ENCODE data around the gene MAPKAP1. TPM values are rescaled to one million over a fixed set of nuclear protein-coding genes. Genes with fewer than 3 reads are reported as not detected.

The MAPKAP1 gene
- total and polyA plus RNA-seq, 2 experiments from 2014 or later, result 68.5 to 74.5 TPM

- H3K79me2 ChIP-seq (ENCODE audit: insufficient read depth), result peaks cover 11% of the 10 kb centered on the region; the same call in 1 of the 2 replicates
- no peak overlapping the region for H3K9ac ChIP-seq
- no peak overlapping the region for H2AFZ ChIP-seq
- TF ChIP-seq EZH2 (IDR thresholded peaks at IDR 0.05; ENCODE audit: insufficient read depth, poor library complexity, severe bottlenecking) (no peak), EZH2phosphoT487 (IDR thresholded peaks at IDR 0.05; ENCODE audit: insufficient read depth, low read depth) (no peak)
- no peak overlapping the region for H3K27ac ChIP-seq
- H3F3A ChIP-seq (ENCODE audit: insufficient read depth), result no peaks in the 10 kb centered on the region; the same call in 1 of the 2 replicates
- DNase-seq, result no peak
- peaks cover 16% of the 10 kb centered on the region for H3K4me1 ChIP-seq (ENCODE audit: insufficient read depth)
- WGBS, 2 experiments (ENCODE audit: low coverage in 1 of 2, low lambda C conversion rate in 2 of 2, missing lambda C conversion rate in 2 of 2), result 97 to 99% methylated on average over 5 of the region's 5 CpGs
- no peaks in the 10 kb centered on the region for H4K20me1 ChIP-seq (ENCODE audit: insufficient read depth)
- no peaks in the 10 kb centered on the region for H3K27me3 ChIP-seq (replicated peaks; ENCODE audit: insufficient read depth)
- no peak overlapping the region for H3K4me2 ChIP-seq (ENCODE audit: unreplicated experiment)
- H3K36me3 ChIP-seq (ENCODE audit: low read depth), result no peaks in the 10 kb centered on the region
- H3K9me3 ChIP-seq (ENCODE audit: low read depth), result no peaks in the 10 kb centered on the region
- in situ Hi-C loops (cut with MboI), result no loop called here
- no peaks in the 10 kb centered on the region for H3K9me2 ChIP-seq (ENCODE audit: insufficient read depth)
- H3K4me3 ChIP-seq, result no peak overlapping the region
Observed at GRCh38 chr9:125477089-125477544, 229.9 kb downstream of the MAPKAP1 start.

- Histone ChIP-seq H3K36me3 (ENCODE audit: low read depth) (no peaks in the 10 kb centered on the region), H3F3A (ENCODE audit: insufficient read depth) (no peaks in the 10 kb centered on the region; the same call in 1 of the 2 replicates), H3K9ac (no peak overlapping the region), H3K4me1 (ENCODE audit: insufficient read depth) (peaks cover 16% of the 10 kb centered on the region), H4K20me1 (ENCODE audit: insufficient read depth) (no peaks in the 10 kb centered on the region), H3K27me3 (replicated peaks; ENCODE audit: insufficient read depth) (no peaks in the 10 kb centered on the region), H3K79me2 (ENCODE audit: insufficient read depth) (peaks cover 11% of the 10 kb centered on the region; the same call in 1 of the 2 replicates), H3K27ac (no peak overlapping the region), H3K9me3 (ENCODE audit: low read depth) (no peaks in the 10 kb centered on the region), H3K9me2 (ENCODE audit: insufficient read depth) (no peaks in the 10 kb centered on the region), H3K4me2 (ENCODE audit: unreplicated experiment) (no peak overlapping the region), H3K4me3 (no peak overlapping the region), H2AFZ (no peak overlapping the region)
- TF ChIP-seq EZH2phosphoT487 (IDR thresholded peaks at IDR 0.05; ENCODE audit: insufficient read depth, low read depth) (no peak), EZH2 (IDR thresholded peaks at IDR 0.05; ENCODE audit: insufficient read depth, poor library complexity, severe bottlenecking) (no peak)
- in situ Hi-C loops (cut with MboI), result no loop called here
- no peak for DNase-seq
- WGBS, 2 experiments (ENCODE audit: low coverage in 1 of 2, low lambda C conversion rate in 2 of 2, missing lambda C conversion rate in 2 of 2), result 98 to 99% methylated on average over 6 of the region's 6 CpGs
Observed at GRCh38 chr9:125476645-125477044, 230.4 kb downstream of the MAPKAP1 start.

GRCh38 chr9:125475385-125475784, 231.6 kb downstream of the MAPKAP1 start:
- no peak for DNase-seq
- in situ Hi-C loops (cut with MboI), result no loop called here

GRCh38 chr9:125472926-125473701, 233.9 kb downstream of the MAPKAP1 start:
- H3K4me2 ChIP-seq (ENCODE audit: unreplicated experiment), result peak overlapping the region; percentile 8
- H2AFZ ChIP-seq, result no peak overlapping the region
- H3K4me3 ChIP-seq, result 0 out of 2 replicates have a peak overlapping the region, but pooled peaks have one; percentile 10
- no peaks in the 10 kb centered on the region for H3K9me2 ChIP-seq (ENCODE audit: insufficient read depth)
- peak; percentile 53 for DNase-seq
- H4K20me1 ChIP-seq (ENCODE audit: insufficient read depth), result no peaks in the 10 kb centered on the region
- H3K27ac ChIP-seq, result no peak overlapping the region
- no peak for TF ChIP-seq EZH2 (IDR thresholded peaks at IDR 0.05; ENCODE audit: insufficient read depth, poor library complexity, severe bottlenecking)
- no peak for TF ChIP-seq EZH2phosphoT487 (IDR thresholded peaks at IDR 0.05; ENCODE audit: insufficient read depth, low read depth)
- H3K4me1 ChIP-seq (ENCODE audit: insufficient read depth), result peaks cover 23% of the 10 kb centered on the region
- no peaks in the 10 kb centered on the region for H3K9me3 ChIP-seq (ENCODE audit: low read depth)
- 39 to 41% methylated on average over 11 of the region's 11 CpGs for WGBS, 2 experiments (ENCODE audit: low coverage in 1 of 2, low lambda C conversion rate in 2 of 2, missing lambda C conversion rate in 2 of 2)
- H3K79me2 ChIP-seq (ENCODE audit: insufficient read depth), result peaks cover 11% of the 10 kb centered on the region; the same call in 1 of the 2 replicates
- no peaks in the 10 kb centered on the region for H3K36me3 ChIP-seq (ENCODE audit: low read depth)
- no peaks in the 10 kb centered on the region for H3K27me3 ChIP-seq (replicated peaks; ENCODE audit: insufficient read depth)
- no peak overlapping the region for H3K9ac ChIP-seq
- in situ Hi-C loops (cut with MboI), result no loop called here
- no peaks in the 10 kb centered on the region; the same call in 1 of the 2 replicates for H3F3A ChIP-seq (ENCODE audit: insufficient read depth)

More at GRCh38 chr9:125475385-125475784, 231.6 kb downstream of the MAPKAP1 start:
- H3K4me2 ChIP-seq (ENCODE audit: unreplicated experiment), result no peak overlapping the region
- no peaks in the 10 kb centered on the region for H3K36me3 ChIP-seq (ENCODE audit: low read depth)
- no peaks in the 10 kb centered on the region for H4K20me1 ChIP-seq (ENCODE audit: insufficient read depth)
- no peak overlapping the region for H3K4me3 ChIP-seq
- H3K9me3 ChIP-seq (ENCODE audit: low read depth), result no peaks in the 10 kb centered on the region
- no peaks in the 10 kb centered on the region for H3K9me2 ChIP-seq (ENCODE audit: insufficient read depth)
- WGBS, 2 experiments (ENCODE audit: low coverage in 1 of 2, low lambda C conversion rate in 2 of 2, missing lambda C conversion rate in 2 of 2), result 92 to 97% methylated on average over 6 of the region's 6 CpGs
- no peak overlapping the region for H2AFZ ChIP-seq
- H3K27me3 ChIP-seq (replicated peaks; ENCODE audit: insufficient read depth), result no peaks in the 10 kb centered on the region
- no peak overlapping the region for H3K9ac ChIP-seq
- H3K4me1 ChIP-seq (ENCODE audit: insufficient read depth), result peaks cover 16% of the 10 kb centered on the region
- TF ChIP-seq EZH2phosphoT487 (IDR thresholded peaks at IDR 0.05; ENCODE audit: insufficient read depth, low read depth) (no peak), EZH2 (IDR thresholded peaks at IDR 0.05; ENCODE audit: insufficient read depth, poor library complexity, severe bottlenecking) (no peak)
- H3F3A ChIP-seq (ENCODE audit: insufficient read depth), result no peaks in the 10 kb centered on the region; the same call in 1 of the 2 replicates
- H3K27ac ChIP-seq, result no peak overlapping the region
- peaks cover 11% of the 10 kb centered on the region; the same call in 1 of the 2 replicates for H3K79me2 ChIP-seq (ENCODE audit: insufficient read depth)

Data from GM23248 (cell line).